SK-N-SH treated with all-trans-retinoic acid at 6 μM for 48 hours (cell line): ENCODE results near the gene PLEKHG5.

Experiments used
- ATAC-seq: fragments of 200-7000 bp; cut with Tn5 transposase; 3 replicates; pipeline ENCODE4 v1.9.1; 2020; ENCODE audit warnings: mild to moderate bottlenecking, moderate library complexity
- ARNTL ChIP-seq: fragments of 450-650 bp; formaldehyde crosslinking; IDR thresholded peaks from 2 replicates; pipeline ENCODE4 v1.5.0; 2020; ENCODE audit warnings: low read depth, mild to moderate bottlenecking, moderate library complexity, borderline replicate concordance
- BACH2 ChIP-seq: fragments of 250-450 bp; sonication (Bioruptor Pico); IDR thresholded peaks from 2 replicates; pipeline ENCODE4 v1.9.0; 2021; ENCODE audit warnings: mild to moderate bottlenecking, borderline replicate concordance
- CSRNP3 ChIP-seq: fragments of 250-450 bp; sonication (Bioruptor Pico); IDR thresholded peaks from 2 replicates; pipeline ENCODE4 v1.5.1; 2021; ENCODE audit warnings: mild to moderate bottlenecking, moderate library complexity
- ESRRG ChIP-seq: fragments of 250-450 bp; sonication (Bioruptor Pico); IDR thresholded peaks from 2 replicates; pipeline ENCODE4 v1.6.1; 2021; ENCODE audit warnings: mild to moderate bottlenecking
- GLIS3 ChIP-seq: fragments of 250-450 bp; sonication (Bioruptor Pico); IDR thresholded peaks from 2 replicates; pipeline ENCODE4 v1.5.0; 2020; ENCODE audit warnings: mild to moderate bottlenecking, moderate library complexity
- ISL1 ChIP-seq: fragments of 250-450 bp; sonication (Bioruptor Pico); IDR thresholded peaks from 2 replicates; pipeline ENCODE4 v2.1.2; 2022; ENCODE audit warnings: mild to moderate bottlenecking, moderate library complexity
- OSR1 ChIP-seq: fragments of 250-450 bp; sonication (Bioruptor Pico); IDR thresholded peaks from 2 replicates; pipeline ENCODE4 v1.8.0; 2022; ENCODE audit warnings: moderate library complexity, mild to moderate bottlenecking, inconsistent platforms
- PPARA ChIP-seq: fragments of 250-450 bp; sonication (Bioruptor Pico); IDR thresholded peaks from 2 replicates; pipeline ENCODE4 v1.5.0; 2020; ENCODE audit warnings: mild to moderate bottlenecking, borderline replicate concordance
- RARB ChIP-seq: fragments of 250-450 bp; sonication (Bioruptor Pico); IDR thresholded peaks from 2 replicates; pipeline ENCODE4 v1.8.0; 2021; ENCODE audit warnings: mild to moderate bottlenecking, moderate library complexity
- SNAI2 ChIP-seq: fragments of 250-450 bp; sonication (Bioruptor Pico); IDR thresholded peaks from 2 replicates; pipeline ENCODE4 v1.5.0; 2020; ENCODE audit warnings: mild to moderate bottlenecking, moderate library complexity
- TCF4 ChIP-seq: fragments of 250-450 bp; sonication (Bioruptor Pico); IDR thresholded peaks from 2 replicates; pipeline ENCODE4 v1.8.0; 2021; ENCODE audit warnings: mild to moderate bottlenecking, moderate library complexity, borderline replicate concordance
- TOX ChIP-seq: fragments of 250-450 bp; sonication (Bioruptor Pico); IDR thresholded peaks from 2 replicates; pipeline ENCODE4 v1.8.0; 2021; ENCODE audit warnings: mild to moderate bottlenecking, moderate library complexity, borderline replicate concordance
- ZFP30 ChIP-seq: fragments of 450-650 bp; formaldehyde crosslinking; IDR thresholded peaks from 2 replicates; pipeline ENCODE4 v1.5.0; 2022; ENCODE audit warnings: mild to moderate bottlenecking, moderate library complexity
- ZNF565 ChIP-seq: fragments of 450-650 bp; formaldehyde crosslinking; conservative IDR thresholded peaks from 2 replicates; pipeline ENCODE4 v1.5.0; 2020; ENCODE audit warnings: low read depth, mild to moderate bottlenecking, moderate library complexity
- ZNF70 ChIP-seq: fragments of 450-650 bp; formaldehyde crosslinking; IDR thresholded peaks from 2 replicates; pipeline ENCODE4 v1.5.0; 2020; ENCODE audit warnings: mild to moderate bottlenecking, moderate library complexity
- TF ChIP-seq, protein P1 (sequence below): fragments of 250-450 bp; sonication (Bioruptor Pico); IDR thresholded peaks from 2 replicates; pipeline ENCODE4 v1.8.0; 2021; ENCODE audit warnings: low read depth, mild to moderate bottlenecking, moderate library complexity, borderline replicate concordance
- TF ChIP-seq, protein P2 (sequence below): fragments of 250-450 bp; sonication (Bioruptor Pico); IDR thresholded peaks from 2 replicates; pipeline ENCODE4 v1.5.0; 2020; ENCODE audit warnings: mild to moderate bottlenecking, moderate library complexity

PLEKHG5 gene

DNA sequence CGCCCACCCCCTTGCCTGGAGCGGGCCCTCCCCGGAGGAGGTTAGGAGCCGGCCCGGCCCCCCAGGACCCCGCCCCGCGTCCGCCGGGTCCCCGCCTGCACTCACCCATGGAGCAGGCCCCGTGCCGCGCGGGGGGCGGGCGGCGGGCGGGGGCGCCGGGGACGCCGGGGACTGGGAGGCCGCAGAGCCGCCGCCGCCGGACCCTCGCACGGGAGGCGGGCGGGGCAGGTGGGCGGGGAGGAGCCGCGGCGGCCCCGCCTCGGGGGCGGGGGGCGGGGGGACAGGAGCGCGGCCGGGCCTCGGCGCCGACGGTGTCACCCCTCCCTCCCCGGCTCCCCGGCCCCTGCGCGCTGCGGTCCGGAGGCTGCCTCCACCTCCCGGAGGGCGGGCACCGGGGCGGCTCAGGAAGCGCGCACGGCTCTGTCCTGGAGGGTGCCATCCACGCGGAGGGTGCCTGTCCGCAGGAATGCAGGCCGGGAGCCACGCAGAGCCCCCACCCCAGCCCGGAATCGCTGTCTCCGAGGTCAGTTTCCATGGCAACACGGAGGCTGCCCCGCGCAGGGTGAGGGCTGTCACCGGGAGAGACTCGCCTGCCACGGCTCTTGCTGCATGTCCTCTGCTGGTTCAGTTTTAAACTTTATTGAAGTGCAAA is 5.9 kb upstream of the PLEKHG5 start:
- TF ChIP-seq BACH2: no peak

DNA sequence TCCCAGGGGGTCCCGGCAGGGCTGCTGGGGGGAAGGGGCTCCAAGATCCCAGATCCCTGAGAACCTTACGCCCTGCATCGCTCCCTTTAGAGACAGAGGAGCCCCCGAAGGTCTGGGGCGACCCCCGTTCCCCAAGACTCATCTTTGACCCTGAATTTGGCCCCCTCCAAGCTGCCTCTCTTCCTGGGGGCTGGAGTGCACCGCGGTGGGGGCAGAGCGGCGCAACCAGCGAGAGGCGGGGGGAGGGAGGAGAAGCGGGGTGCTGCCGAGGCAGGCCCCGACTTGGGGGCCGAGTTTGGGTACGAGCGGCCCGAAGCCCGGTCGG is 5.4 kb upstream of the PLEKHG5 start:
- ATAC-seq: no peak
- no peak for TF ChIP-seq SNAI2 (CRISPR knock-in tag)
- no peak for TF ChIP-seq GLIS3 (CRISPR knock-in tag)
- no peak for TF ChIP-seq ESRRG
- no peak for TF ChIP-seq CSRNP3 (CRISPR knock-in tag)
- TF ChIP-seq ZFP30 (CRISPR knock-in tag): no peak
- TF ChIP-seq ISL1: no peak
- TF ChIP-seq, protein P1, sequence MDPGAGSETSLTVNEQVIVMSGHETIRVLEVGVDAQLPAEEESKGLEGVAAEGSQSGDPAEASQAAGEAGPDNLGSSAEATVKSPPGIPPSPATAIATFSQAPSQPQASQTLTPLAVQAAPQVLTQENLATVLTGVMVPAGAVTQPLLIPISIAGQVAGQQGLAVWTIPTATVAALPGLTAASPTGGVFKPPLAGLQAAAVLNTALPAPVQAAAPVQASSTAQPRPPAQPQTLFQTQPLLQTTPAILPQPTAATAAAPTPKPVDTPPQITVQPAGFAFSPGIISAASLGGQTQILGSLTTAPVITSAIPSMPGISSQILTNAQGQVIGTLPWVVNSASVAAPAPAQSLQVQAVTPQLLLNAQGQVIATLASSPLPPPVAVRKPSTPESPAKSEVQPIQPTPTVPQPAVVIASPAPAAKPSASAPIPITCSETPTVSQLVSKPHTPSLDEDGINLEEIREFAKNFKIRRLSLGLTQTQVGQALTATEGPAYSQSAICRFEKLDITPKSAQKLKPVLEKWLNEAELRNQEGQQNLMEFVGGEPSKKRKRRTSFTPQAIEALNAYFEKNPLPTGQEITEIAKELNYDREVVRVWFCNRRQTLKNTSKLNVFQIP: no peak
- TF ChIP-seq RARB: no peak

More for the DNA sequence above, 5.9 kb upstream of the PLEKHG5 start:
- peak; percentile 81 for ATAC-seq

DNA sequence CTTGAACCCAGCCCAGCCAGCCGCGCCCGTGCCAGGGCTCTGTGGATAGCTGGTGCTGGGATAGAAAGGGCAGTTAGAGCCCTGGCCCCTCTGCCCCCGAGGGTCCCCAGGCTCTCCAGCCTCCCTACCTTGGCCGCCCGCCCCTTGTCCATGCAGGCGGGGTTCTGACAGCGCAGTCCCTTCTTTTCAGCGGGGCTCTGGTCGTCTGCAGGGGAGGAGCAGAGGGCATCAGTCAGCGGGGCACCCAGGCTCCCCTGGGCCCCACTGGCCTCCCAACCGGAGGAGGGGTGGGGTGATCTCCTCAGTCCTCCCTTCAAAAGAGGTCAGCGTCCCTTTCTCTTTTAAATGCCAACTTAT is 4.9 kb upstream of the PLEKHG5 start:
- TF ChIP-seq PPARA (CRISPR knock-in tag) (no peak), ZNF565 (CRISPR knock-in tag) (no peak), ZNF70 (CRISPR knock-in tag) (no peak), OSR1 (no peak), ARNTL (no peak)
- TF ChIP-seq, all 23 proteins: peak for 0
- ATAC-seq: peak; percentile 5; the same call in 2 of the 3 replicates

GRCh38 chr1:6495540-6496364 is 4.3 kb upstream of the PLEKHG5 start:
- ATAC-seq: no peak

GRCh38 chr1:6495041-6495441 is 3.6 kb upstream of the PLEKHG5 start:
- no peak for ATAC-seq
- TF ChIP-seq ARNTL (no peak), ESRRG (no peak), RARB (no peak), SNAI2 (CRISPR knock-in tag) (no peak), TCF4 (CRISPR knock-in tag) (no peak), TOX (no peak)
- TF ChIP-seq, protein P2, sequence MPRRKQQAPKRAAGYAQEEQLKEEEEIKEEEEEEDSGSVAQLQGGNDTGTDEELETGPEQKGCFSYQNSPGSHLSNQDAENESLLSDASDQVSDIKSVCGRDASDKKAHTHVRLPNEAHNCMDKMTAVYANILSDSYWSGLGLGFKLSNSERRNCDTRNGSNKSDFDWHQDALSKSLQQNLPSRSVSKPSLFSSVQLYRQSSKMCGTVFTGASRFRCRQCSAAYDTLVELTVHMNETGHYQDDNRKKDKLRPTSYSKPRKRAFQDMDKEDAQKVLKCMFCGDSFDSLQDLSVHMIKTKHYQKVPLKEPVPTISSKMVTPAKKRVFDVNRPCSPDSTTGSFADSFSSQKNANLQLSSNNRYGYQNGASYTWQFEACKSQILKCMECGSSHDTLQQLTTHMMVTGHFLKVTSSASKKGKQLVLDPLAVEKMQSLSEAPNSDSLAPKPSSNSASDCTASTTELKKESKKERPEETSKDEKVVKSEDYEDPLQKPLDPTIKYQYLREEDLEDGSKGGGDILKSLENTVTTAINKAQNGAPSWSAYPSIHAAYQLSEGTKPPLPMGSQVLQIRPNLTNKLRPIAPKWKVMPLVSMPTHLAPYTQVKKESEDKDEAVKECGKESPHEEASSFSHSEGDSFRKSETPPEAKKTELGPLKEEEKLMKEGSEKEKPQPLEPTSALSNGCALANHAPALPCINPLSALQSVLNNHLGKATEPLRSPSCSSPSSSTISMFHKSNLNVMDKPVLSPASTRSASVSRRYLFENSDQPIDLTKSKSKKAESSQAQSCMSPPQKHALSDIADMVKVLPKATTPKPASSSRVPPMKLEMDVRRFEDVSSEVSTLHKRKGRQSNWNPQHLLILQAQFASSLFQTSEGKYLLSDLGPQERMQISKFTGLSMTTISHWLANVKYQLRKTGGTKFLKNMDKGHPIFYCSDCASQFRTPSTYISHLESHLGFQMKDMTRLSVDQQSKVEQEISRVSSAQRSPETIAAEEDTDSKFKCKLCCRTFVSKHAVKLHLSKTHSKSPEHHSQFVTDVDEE (CRISPR knock-in tag): no peak
- TF ChIP-seq, protein P1: no peak
- TF ChIP-seq, all 23 proteins: peak for 0

More at GRCh38 chr1:6495540-6496364, 4.3 kb upstream of the PLEKHG5 start:
- no peak for TF ChIP-seq ARNTL
- TF ChIP-seq, protein P1: no peak
